ENCODE results near the gene HDAC4.

- TF ChIP-seq, protein P1, sequence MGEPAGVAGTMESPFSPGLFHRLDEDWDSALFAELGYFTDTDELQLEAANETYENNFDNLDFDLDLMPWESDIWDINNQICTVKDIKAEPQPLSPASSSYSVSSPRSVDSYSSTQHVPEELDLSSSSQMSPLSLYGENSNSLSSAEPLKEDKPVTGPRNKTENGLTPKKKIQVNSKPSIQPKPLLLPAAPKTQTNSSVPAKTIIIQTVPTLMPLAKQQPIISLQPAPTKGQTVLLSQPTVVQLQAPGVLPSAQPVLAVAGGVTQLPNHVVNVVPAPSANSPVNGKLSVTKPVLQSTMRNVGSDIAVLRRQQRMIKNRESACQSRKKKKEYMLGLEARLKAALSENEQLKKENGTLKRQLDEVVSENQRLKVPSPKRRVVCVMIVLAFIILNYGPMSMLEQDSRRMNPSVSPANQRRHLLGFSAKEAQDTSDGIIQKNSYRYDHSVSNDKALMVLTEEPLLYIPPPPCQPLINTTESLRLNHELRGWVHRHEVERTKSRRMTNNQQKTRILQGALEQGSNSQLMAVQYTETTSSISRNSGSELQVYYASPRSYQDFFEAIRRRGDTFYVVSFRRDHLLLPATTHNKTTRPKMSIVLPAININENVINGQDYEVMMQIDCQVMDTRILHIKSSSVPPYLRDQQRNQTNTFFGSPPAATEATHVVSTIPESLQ (CRISPR knock-in tag; IDR thresholded peaks at IDR 0.05) = no peak
- TF ChIP-seq CBFB (CRISPR knock-in tag; IDR thresholded peaks at IDR 0.05; ENCODE audit: low read depth) (no peak), JUN (CRISPR knock-in tag; IDR thresholded peaks at IDR 0.05) (no peak), ESRRA (CRISPR knock-in tag; IDR thresholded peaks at IDR 0.05; ENCODE audit: borderline replicate concordance) (no peak), NFYB (CRISPR knock-in tag; conservative IDR thresholded peaks at IDR 0.05; ENCODE audit: low read depth) (no peak), PRRX2 (CRISPR knock-in tag; IDR thresholded peaks at IDR 0.05) (no peak), TCF7 (CRISPR knock-in tag; IDR thresholded peaks at IDR 0.05; ENCODE audit: low read depth) (no peak)
- TF ChIP-seq, protein P2, sequence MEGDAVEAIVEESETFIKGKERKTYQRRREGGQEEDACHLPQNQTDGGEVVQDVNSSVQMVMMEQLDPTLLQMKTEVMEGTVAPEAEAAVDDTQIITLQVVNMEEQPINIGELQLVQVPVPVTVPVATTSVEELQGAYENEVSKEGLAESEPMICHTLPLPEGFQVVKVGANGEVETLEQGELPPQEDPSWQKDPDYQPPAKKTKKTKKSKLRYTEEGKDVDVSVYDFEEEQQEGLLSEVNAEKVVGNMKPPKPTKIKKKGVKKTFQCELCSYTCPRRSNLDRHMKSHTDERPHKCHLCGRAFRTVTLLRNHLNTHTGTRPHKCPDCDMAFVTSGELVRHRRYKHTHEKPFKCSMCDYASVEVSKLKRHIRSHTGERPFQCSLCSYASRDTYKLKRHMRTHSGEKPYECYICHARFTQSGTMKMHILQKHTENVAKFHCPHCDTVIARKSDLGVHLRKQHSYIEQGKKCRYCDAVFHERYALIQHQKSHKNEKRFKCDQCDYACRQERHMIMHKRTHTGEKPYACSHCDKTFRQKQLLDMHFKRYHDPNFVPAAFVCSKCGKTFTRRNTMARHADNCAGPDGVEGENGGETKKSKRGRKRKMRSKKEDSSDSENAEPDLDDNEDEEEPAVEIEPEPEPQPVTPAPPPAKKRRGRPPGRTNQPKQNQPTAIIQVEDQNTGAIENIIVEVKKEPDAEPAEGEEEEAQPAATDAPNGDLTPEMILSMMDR (IDR thresholded peaks at IDR 0.05) = no peak
- TF ChIP-seq, protein P3, sequence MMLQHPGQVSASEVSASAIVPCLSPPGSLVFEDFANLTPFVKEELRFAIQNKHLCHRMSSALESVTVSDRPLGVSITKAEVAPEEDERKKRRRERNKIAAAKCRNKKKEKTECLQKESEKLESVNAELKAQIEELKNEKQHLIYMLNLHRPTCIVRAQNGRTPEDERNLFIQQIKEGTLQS (CRISPR knock-in tag; conservative IDR thresholded peaks at IDR 0.05) = no peak
- TF ChIP-seq, protein P4, sequence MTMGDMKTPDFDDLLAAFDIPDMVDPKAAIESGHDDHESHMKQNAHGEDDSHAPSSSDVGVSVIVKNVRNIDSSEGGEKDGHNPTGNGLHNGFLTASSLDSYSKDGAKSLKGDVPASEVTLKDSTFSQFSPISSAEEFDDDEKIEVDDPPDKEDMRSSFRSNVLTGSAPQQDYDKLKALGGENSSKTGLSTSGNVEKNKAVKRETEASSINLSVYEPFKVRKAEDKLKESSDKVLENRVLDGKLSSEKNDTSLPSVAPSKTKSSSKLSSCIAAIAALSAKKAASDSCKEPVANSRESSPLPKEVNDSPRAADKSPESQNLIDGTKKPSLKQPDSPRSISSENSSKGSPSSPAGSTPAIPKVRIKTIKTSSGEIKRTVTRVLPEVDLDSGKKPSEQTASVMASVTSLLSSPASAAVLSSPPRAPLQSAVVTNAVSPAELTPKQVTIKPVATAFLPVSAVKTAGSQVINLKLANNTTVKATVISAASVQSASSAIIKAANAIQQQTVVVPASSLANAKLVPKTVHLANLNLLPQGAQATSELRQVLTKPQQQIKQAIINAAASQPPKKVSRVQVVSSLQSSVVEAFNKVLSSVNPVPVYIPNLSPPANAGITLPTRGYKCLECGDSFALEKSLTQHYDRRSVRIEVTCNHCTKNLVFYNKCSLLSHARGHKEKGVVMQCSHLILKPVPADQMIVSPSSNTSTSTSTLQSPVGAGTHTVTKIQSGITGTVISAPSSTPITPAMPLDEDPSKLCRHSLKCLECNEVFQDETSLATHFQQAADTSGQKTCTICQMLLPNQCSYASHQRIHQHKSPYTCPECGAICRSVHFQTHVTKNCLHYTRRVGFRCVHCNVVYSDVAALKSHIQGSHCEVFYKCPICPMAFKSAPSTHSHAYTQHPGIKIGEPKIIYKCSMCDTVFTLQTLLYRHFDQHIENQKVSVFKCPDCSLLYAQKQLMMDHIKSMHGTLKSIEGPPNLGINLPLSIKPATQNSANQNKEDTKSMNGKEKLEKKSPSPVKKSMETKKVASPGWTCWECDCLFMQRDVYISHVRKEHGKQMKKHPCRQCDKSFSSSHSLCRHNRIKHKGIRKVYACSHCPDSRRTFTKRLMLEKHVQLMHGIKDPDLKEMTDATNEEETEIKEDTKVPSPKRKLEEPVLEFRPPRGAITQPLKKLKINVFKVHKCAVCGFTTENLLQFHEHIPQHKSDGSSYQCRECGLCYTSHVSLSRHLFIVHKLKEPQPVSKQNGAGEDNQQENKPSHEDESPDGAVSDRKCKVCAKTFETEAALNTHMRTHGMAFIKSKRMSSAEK (CRISPR knock-in tag; IDR thresholded peaks at IDR 0.05; ENCODE audit: borderline replicate concordance) = no peak
Observed at GRCh38 chr2:239177325-239177724, 223.5 kb downstream of the HDAC4 start.

Measured in WTC11 (cell line).